Measurements from ENCODE around the gene MCTP1.

The MCTP1 gene

DNA sequence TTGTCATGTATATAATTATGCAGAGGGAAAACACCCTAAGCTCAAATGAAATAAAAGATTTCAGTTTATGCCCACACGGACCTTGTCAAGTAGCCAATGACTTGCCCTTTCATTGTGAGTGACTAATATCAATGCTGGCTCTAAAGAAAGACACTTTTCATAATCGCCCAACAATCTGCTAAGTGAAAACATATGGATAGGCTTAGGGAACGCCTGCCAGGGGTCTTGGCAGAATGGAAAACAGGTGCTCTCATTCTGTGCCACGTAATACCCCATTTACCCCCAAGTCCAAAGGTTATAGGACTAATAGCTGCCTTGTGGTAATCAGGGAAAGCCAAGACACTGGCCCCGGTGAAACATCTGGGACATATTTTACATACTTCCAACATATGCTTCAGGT is 508.7 kb downstream of the MCTP1 start:
- no peaks in the 10 kb centered on the region for H4K20me1 ChIP-seq (ENCODE audit: control insufficient read depth, insufficient read depth, low read depth, low read length)
- no peaks in the 10 kb centered on the region for H3K4me1 ChIP-seq (ENCODE audit: control insufficient read depth, low read length)
- H3K9me3 ChIP-seq (ENCODE audit: control insufficient read depth, insufficient read depth, low read length) = no peaks in the 10 kb centered on the region
- TF ChIP-seq EZH2phosphoT487 (IDR thresholded peaks at IDR 0.05; ENCODE audit: borderline replicate concordance, low read length) = no peak
- TF ChIP-seq, protein P1, sequence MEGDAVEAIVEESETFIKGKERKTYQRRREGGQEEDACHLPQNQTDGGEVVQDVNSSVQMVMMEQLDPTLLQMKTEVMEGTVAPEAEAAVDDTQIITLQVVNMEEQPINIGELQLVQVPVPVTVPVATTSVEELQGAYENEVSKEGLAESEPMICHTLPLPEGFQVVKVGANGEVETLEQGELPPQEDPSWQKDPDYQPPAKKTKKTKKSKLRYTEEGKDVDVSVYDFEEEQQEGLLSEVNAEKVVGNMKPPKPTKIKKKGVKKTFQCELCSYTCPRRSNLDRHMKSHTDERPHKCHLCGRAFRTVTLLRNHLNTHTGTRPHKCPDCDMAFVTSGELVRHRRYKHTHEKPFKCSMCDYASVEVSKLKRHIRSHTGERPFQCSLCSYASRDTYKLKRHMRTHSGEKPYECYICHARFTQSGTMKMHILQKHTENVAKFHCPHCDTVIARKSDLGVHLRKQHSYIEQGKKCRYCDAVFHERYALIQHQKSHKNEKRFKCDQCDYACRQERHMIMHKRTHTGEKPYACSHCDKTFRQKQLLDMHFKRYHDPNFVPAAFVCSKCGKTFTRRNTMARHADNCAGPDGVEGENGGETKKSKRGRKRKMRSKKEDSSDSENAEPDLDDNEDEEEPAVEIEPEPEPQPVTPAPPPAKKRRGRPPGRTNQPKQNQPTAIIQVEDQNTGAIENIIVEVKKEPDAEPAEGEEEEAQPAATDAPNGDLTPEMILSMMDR (IDR thresholded peaks at IDR 0.05; ENCODE audit: low read depth, low read length, poor library complexity, severe bottlenecking) = no peak
- H3K4me2 ChIP-seq (ENCODE audit: low read length) = no peak overlapping the region
- no peaks in the 10 kb centered on the region for H3K79me2 ChIP-seq (ENCODE audit: control insufficient read depth, low read length)
- no peak overlapping the region for H3K27ac ChIP-seq (ENCODE audit: low read depth, low read length)
- H3K27me3 ChIP-seq (ENCODE audit: control insufficient read depth, low read length) = peaks cover 14% of the 10 kb centered on the region; the same call in 1 of the 2 replicates
- no peak overlapping the region for H3K4me3 ChIP-seq (ENCODE audit: low read length)
- H3K9me2 ChIP-seq (replicated peaks; ENCODE audit: control insufficient read depth, low read length) = no peaks in the 10 kb centered on the region; the same call in 1 of the 2 replicates
- no peaks in the 10 kb centered on the region for H3K36me3 ChIP-seq (ENCODE audit: control insufficient read depth, low read length)
- no peaks in the 10 kb centered on the region for H3F3A ChIP-seq (ENCODE audit: control insufficient read depth, insufficient read depth)

DNA sequence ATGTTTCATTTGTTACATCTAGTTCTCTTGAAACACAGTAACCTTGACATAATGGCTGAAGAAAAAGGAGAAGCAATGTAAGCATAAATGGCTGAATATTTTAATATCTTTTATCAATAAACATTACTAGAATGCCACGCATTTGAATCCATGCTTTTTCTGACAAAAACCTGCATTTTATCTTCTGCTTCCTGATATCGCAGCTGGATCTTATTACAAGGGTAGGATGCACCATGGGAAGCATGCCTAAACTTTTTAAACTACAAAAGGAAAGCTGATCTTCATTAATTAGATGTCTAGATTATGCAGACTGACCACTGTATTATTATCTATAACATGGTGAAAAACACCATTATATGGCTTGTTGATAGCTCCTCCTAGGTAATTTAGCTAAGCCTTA is 509.8 kb downstream of the MCTP1 start:
- no peak for TF ChIP-seq EZH2phosphoT487 (IDR thresholded peaks at IDR 0.05; ENCODE audit: borderline replicate concordance, low read length)
- TF ChIP-seq, protein P1 (IDR thresholded peaks at IDR 0.05; ENCODE audit: low read depth, low read length, poor library complexity, severe bottlenecking) = no peak
- Histone ChIP-seq H3F3A (ENCODE audit: control insufficient read depth, insufficient read depth) (no peaks in the 10 kb centered on the region), H3K4me2 (ENCODE audit: low read length) (no peak overlapping the region), H3K79me2 (ENCODE audit: control insufficient read depth, low read length) (no peaks in the 10 kb centered on the region), H3K36me3 (ENCODE audit: control insufficient read depth, low read length) (no peaks in the 10 kb centered on the region), H3K27me3 (ENCODE audit: control insufficient read depth, low read length) (peaks cover 14% of the 10 kb centered on the region), H3K9me2 (replicated peaks; ENCODE audit: control insufficient read depth, low read length) (no peaks in the 10 kb centered on the region; the same call in 1 of the 2 replicates), H4K20me1 (ENCODE audit: control insufficient read depth, insufficient read depth, low read depth, low read length) (no peaks in the 10 kb centered on the region), H3K4me1 (ENCODE audit: control insufficient read depth, low read length) (no peaks in the 10 kb centered on the region), H3K9me3 (ENCODE audit: control insufficient read depth, insufficient read depth, low read length) (no peaks in the 10 kb centered on the region), H3K27ac (ENCODE audit: low read depth, low read length) (no peak overlapping the region), H3K4me3 (ENCODE audit: low read length) (no peak overlapping the region)

DNA sequence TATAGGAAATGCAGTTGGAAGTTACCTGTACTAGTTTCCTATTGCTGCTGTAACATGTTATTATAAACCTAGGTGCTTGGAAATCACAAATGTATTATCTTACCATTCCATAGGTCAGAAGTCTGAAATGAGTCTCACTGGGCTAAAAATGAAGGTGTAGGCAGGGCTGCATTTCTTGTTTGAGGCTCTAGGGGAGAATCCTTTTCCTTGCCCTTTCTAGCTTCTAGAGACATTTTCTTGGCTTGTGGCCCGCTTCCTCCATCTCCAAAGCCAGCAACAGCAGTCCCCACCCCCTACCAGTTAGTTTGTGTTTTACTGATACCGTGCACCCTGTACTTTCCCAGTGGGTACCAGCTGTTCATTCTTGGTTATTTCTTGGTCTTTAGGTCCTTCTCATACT is 513.2 kb downstream of the MCTP1 start:
- Histone ChIP-seq H3K9me2 (replicated peaks; ENCODE audit: control insufficient read depth, low read length) (no peaks in the 10 kb centered on the region; the same call in 1 of the 2 replicates), H3K4me2 (ENCODE audit: low read length) (no peak overlapping the region), H4K20me1 (ENCODE audit: control insufficient read depth, insufficient read depth, low read depth, low read length) (no peaks in the 10 kb centered on the region), H3K79me2 (ENCODE audit: control insufficient read depth, low read length) (no peaks in the 10 kb centered on the region), H3K4me1 (ENCODE audit: control insufficient read depth, low read length) (no peaks in the 10 kb centered on the region), H3K27me3 (ENCODE audit: control insufficient read depth, low read length) (peaks cover 2% of the 10 kb centered on the region; the same call in 1 of the 2 replicates), H3K36me3 (ENCODE audit: control insufficient read depth, low read length) (no peaks in the 10 kb centered on the region), H3F3A (ENCODE audit: control insufficient read depth, insufficient read depth) (no peaks in the 10 kb centered on the region), H3K4me3 (ENCODE audit: low read length) (no peak overlapping the region), H3K9me3 (ENCODE audit: control insufficient read depth, insufficient read depth, low read length) (no peaks in the 10 kb centered on the region), H3K27ac (ENCODE audit: low read depth, low read length) (no peak overlapping the region)
- TF ChIP-seq, protein P1 (IDR thresholded peaks at IDR 0.05; ENCODE audit: low read depth, low read length, poor library complexity, severe bottlenecking) = no peak
- no peak for TF ChIP-seq EZH2phosphoT487 (IDR thresholded peaks at IDR 0.05; ENCODE audit: borderline replicate concordance, low read length)
